Heart left ventricle (tissue), 13 donors: Measurements from ENCODE around the gene ROBO1.

Experiments
- CTCF ChIP-seq, 12 donors: fragments of 200-600 bp; sonication (generic) in 4 of 12; IDR thresholded peaks; one replicate each; pipeline versions ENCODE4 v1.5.0 to v1.8.0; 2018 to 2022; ENCODE audit warnings: antibody characterized with exemption in 12 of 12, mild to moderate bottlenecking in 5 of 12
- POLR2A ChIP-seq, 2 donors: fragments of 450-650 bp; IDR thresholded peaks; one replicate each; pipeline ENCODE4 v1.6.1; 2017; ENCODE audit warnings: antibody characterized with exemption in 2 of 2, mild to moderate bottlenecking in 2 of 2, moderate library complexity in 2 of 2
- donor health status: ischemic (EF 13 %, LVEDD 7.1; RV severe dilation, severe dysfunction).
- donor health status: DM: no; HTN: yes; CAD: no.
- donor health status: DM: no; HTN: no; CAD: no.
- donor health status: ischemic (EF 25% LVEDD 6.9; RV normal size, moderate dysfunction).
- donor health status: ischemic (EF 25% LVEDD 5.7; RV mildly dilated, moderate dysfunction).
- donor health status: ischemic (EF 35%, LVEDD 5.7; RV mildly dilated, moderate dysfunction).
- donor health status: nonischemic (EF 11% LVEDD 7.7; RV severe dilation, severe dysfunction).
- donor health status: DM: yes; HTN: yes; CAD: no.
- donor health status: PGD.
- donor health status: ischemic (EF 29% LVEDD 5.4; RV normal size, mild dysfunction).
- donor health status: nonischemic (EF 23%, LVEDD 6.1; RV moderate dilation, normal function).

- no peak for TF ChIP-seq CTCF (IDR thresholded peaks at IDR 0.05)
- TF ChIP-seq POLR2A (IDR thresholded peaks at IDR 0.05): no peak
Observed at GRCh38 chr3:79424811-79425210, 343.0 kb downstream of the ROBO1 start.
